Activated naive CD4-positive, alpha-beta T cell treated with anti-CD3 and anti-CD28 coated beads, Interleukin-2, amount 10 ng/mL, durations not matched to agents 7 days and 5 days (primary cell): ENCODE data around the gene FAM222A.
A peak's percentile ranks its signal among the peaks of the same experiment; 100 is the strongest.

ENCODE experiments used
- CTCF ChIA-PET: fragments of 350-600 bp; sonication (Branson Sonifier 250); formaldehyde crosslinking; loops from one replicate; lab custom pipeline; 2021; ENCODE audit warnings: antibody characterized with exemption; lab: Charles Lee
- DNase-seq: peaks from one replicate; pipeline ENCODE4 v3.0.0-alpha.2; 2020
- H3K27ac Mint-ChIP-seq: one replicate; pipeline ENCODE4 v1.8.0; 2021; ENCODE audit warnings: mild to moderate bottlenecking, moderate library complexity, mixed read lengths
- H3K27me3 Mint-ChIP-seq: one replicate; pipeline ENCODE4 v1.8.0; 2021; ENCODE audit warnings: mild to moderate bottlenecking, mixed read lengths
- H3K36me3 Mint-ChIP-seq: one replicate; pipeline ENCODE4 v1.8.0; 2021; ENCODE audit warnings: mixed read lengths
- H3K4me1 Mint-ChIP-seq: one replicate; pipeline ENCODE4 v1.8.0; 2021; ENCODE audit warnings: mixed read lengths
- H3K4me3 Mint-ChIP-seq: one replicate; pipeline ENCODE4 v1.8.0; 2021; ENCODE audit warnings: mild to moderate bottlenecking, moderate library complexity, mixed read lengths
- H3K9me3 Mint-ChIP-seq: one replicate; pipeline ENCODE4 v1.8.0; 2021; ENCODE audit warnings: mixed read lengths

FAM222A gene

GRCh38 chr12:109764776-109765445, 51.3 kb downstream of the FAM222A start:
- Mint-ChIP-seq H3K4me1 (peaks cover 8% of the 10 kb centered on the region), H3K9me3 (peaks cover 6% of the 10 kb centered on the region), H3K4me3 (no peak overlapping the region), H3K36me3 (no peaks in the 10 kb centered on the region), H3K27ac (no peak overlapping the region), H3K27me3 (no peaks in the 10 kb centered on the region)
- peak; percentile 8 for DNase-seq
- CTCF ChIA-PET: no interaction called here

- Mint-ChIP-seq H3K4me3 (no peak overlapping the region), H3K9me3 (peaks cover 6% of the 10 kb centered on the region), H3K4me1 (peaks cover 8% of the 10 kb centered on the region), H3K27ac (no peak overlapping the region), H3K27me3 (no peaks in the 10 kb centered on the region), H3K36me3 (no peaks in the 10 kb centered on the region)
- DNase-seq: peak; percentile 14
- CTCF ChIA-PET: no interaction called here
Measured at GRCh38 chr12:109765446-109765810, 51.8 kb downstream of the FAM222A start.

GRCh38 chr12:109766251-109766778, 52.7 kb downstream of the FAM222A start:
- no peak overlapping the region for H3K27ac Mint-ChIP-seq
- peaks cover 8% of the 10 kb centered on the region for H3K4me1 Mint-ChIP-seq
- peak; percentile 12 for DNase-seq
- peaks cover 6% of the 10 kb centered on the region for H3K9me3 Mint-ChIP-seq
- peaks cover 3% of the 10 kb centered on the region for H3K27me3 Mint-ChIP-seq
- no peak overlapping the region for H3K4me3 Mint-ChIP-seq
- no peaks in the 10 kb centered on the region for H3K36me3 Mint-ChIP-seq
- CTCF ChIA-PET: no interaction called here

GRCh38 chr12:109767456-109767855, 53.8 kb downstream of the FAM222A start:
- peaks cover 6% of the 10 kb centered on the region for H3K9me3 Mint-ChIP-seq
- H3K36me3 Mint-ChIP-seq: no peaks in the 10 kb centered on the region
- H3K27me3 Mint-ChIP-seq: peaks cover 3% of the 10 kb centered on the region
- H3K4me1 Mint-ChIP-seq: peaks cover 7% of the 10 kb centered on the region
- CTCF ChIA-PET: no interaction called here
- no peak overlapping the region for H3K27ac Mint-ChIP-seq
- H3K4me3 Mint-ChIP-seq: no peak overlapping the region
- DNase-seq: peak; percentile 4

GRCh38 chr12:109767991-109768900, 54.6 kb downstream of the FAM222A start:
- Mint-ChIP-seq H3K4me1 (peaks cover 4% of the 10 kb centered on the region), H3K4me3 (no peak overlapping the region), H3K36me3 (no peaks in the 10 kb centered on the region), H3K9me3 (peaks cover 4% of the 10 kb centered on the region), H3K27me3 (peaks cover 5% of the 10 kb centered on the region), H3K27ac (no peak overlapping the region)
- DNase-seq: peak; percentile 6
- CTCF ChIA-PET: no interaction called here

- no peaks in the 10 kb centered on the region for H3K36me3 Mint-ChIP-seq
- peak; percentile 8 for DNase-seq
- CTCF ChIA-PET: no interaction called here
- H3K4me3 Mint-ChIP-seq: no peak overlapping the region
- peaks cover 13% of the 10 kb centered on the region for H3K27me3 Mint-ChIP-seq
- H3K4me1 Mint-ChIP-seq: peaks cover 5% of the 10 kb centered on the region
- no peaks in the 10 kb centered on the region for H3K9me3 Mint-ChIP-seq
- H3K27ac Mint-ChIP-seq: no peak overlapping the region
Measured at GRCh38 chr12:109768901-109769670, 55.5 kb downstream of the FAM222A start.

GRCh38 chr12:109770104-109770860, 56.7 kb downstream of the FAM222A start:
- DNase-seq: peak; percentile 7
- no peak overlapping the region for H3K4me3 Mint-ChIP-seq
- no peaks in the 10 kb centered on the region for H3K36me3 Mint-ChIP-seq
- peaks cover 5% of the 10 kb centered on the region for H3K4me1 Mint-ChIP-seq
- H3K9me3 Mint-ChIP-seq: no peaks in the 10 kb centered on the region
- CTCF ChIA-PET: no interaction called here
- no peak overlapping the region for H3K27ac Mint-ChIP-seq
- peaks cover 19% of the 10 kb centered on the region for H3K27me3 Mint-ChIP-seq

GRCh38 chr12:109770861-109771670, 57.4 kb downstream of the FAM222A start:
- Mint-ChIP-seq H3K4me3 (no peak overlapping the region), H3K9me3 (no peaks in the 10 kb centered on the region), H3K36me3 (no peaks in the 10 kb centered on the region), H3K27me3 (peaks cover 22% of the 10 kb centered on the region), H3K27ac (no peak overlapping the region), H3K4me1 (peaks cover 5% of the 10 kb centered on the region)
- CTCF ChIA-PET: no interaction called here
- DNase-seq: peak; percentile 17

GRCh38 chr12:109771746-109772621, 58.4 kb downstream of the FAM222A start:
- CTCF ChIA-PET: interaction anchor here (1.0 to 5.0 kb wide), 2 partner anchors 174 to 344 kb away, joined by 3 to 42 read pairs; no protein-coding TSS in a partner anchor
- Mint-ChIP-seq H3K9me3 (no peaks in the 10 kb centered on the region), H3K27me3 (peaks cover 27% of the 10 kb centered on the region), H3K4me1 (peaks cover 5% of the 10 kb centered on the region), H3K4me3 (no peak overlapping the region), H3K27ac (no peak overlapping the region), H3K36me3 (no peaks in the 10 kb centered on the region)
- peak; percentile 5 for DNase-seq

GRCh38 chr12:109772622-109773321, 59.1 kb downstream of the FAM222A start:
- H3K27ac Mint-ChIP-seq: no peak overlapping the region
- H3K4me3 Mint-ChIP-seq: no peak overlapping the region
- peaks cover 34% of the 10 kb centered on the region for H3K27me3 Mint-ChIP-seq
- H3K9me3 Mint-ChIP-seq: no peaks in the 10 kb centered on the region
- peak; percentile 13 for DNase-seq
- peaks cover 1% of the 10 kb centered on the region for H3K36me3 Mint-ChIP-seq
- CTCF ChIA-PET: interaction anchor here (1.0 to 5.0 kb wide), 4 partner anchors 11 to 344 kb away, joined by 3 to 42 read pairs (median 16); no protein-coding TSS in a partner anchor
- H3K4me1 Mint-ChIP-seq: peaks cover 10% of the 10 kb centered on the region

GRCh38 chr12:109773384-109774011, 59.9 kb downstream of the FAM222A start:
- H3K4me3 Mint-ChIP-seq: no peak overlapping the region
- no peak overlapping the region for H3K27ac Mint-ChIP-seq
- no peaks in the 10 kb centered on the region for H3K9me3 Mint-ChIP-seq
- H3K36me3 Mint-ChIP-seq: peaks cover 1% of the 10 kb centered on the region
- no peak for DNase-seq
- H3K27me3 Mint-ChIP-seq: peaks cover 34% of the 10 kb centered on the region
- CTCF ChIA-PET: interaction anchor here (0.6 to 5.0 kb wide), 7 partner anchors 11 to 387 kb away, joined by 3 to 42 read pairs (median 4); no protein-coding TSS in a partner anchor
- peaks cover 10% of the 10 kb centered on the region for H3K4me1 Mint-ChIP-seq
